ENCODE data around the gene TRAF3IP1.

- TF ChIP-seq MTERF4 (CRISPR knock-in tag; IDR thresholded peaks at IDR 0.05), result no peak
- TF ChIP-seq CREM (IDR thresholded peaks at IDR 0.05), result no peak
- TF ChIP-seq CREM (CRISPR knock-in tag; IDR thresholded peaks at IDR 0.05), result no peak
- no peak for TF ChIP-seq POLR2AphosphoS5 (IDR thresholded peaks at IDR 0.05; ENCODE audit: low read depth, low read length)
- TF ChIP-seq MBD4 (IDR thresholded peaks at IDR 0.05; ENCODE audit: borderline replicate concordance, low read length), result no peak
- TF ChIP-seq RCOR2 (CRISPR knock-in tag; IDR thresholded peaks at IDR 0.05), result no peak
- no peak for TF ChIP-seq ZNF740 (CRISPR knock-in tag; IDR thresholded peaks at IDR 0.05)
These were observed 62.1 kb downstream of the TRAF3IP1 start for GRCh38 chr2:238382381-238382781.
